GM12878 (cell line): ENCODE measurements around the gene ZIC2. TPM values are rescaled to one million over a fixed set of nuclear protein-coding genes. Genes with fewer than 3 reads are reported as not detected.

Experiments used
- ATAC-seq: fragments of 200-7000 bp; cut with Tn5 transposase; 3 replicates; pipeline ENCODE4 v1.9.1; 2020; ENCODE audit warnings: mild to moderate bottlenecking, moderate library complexity
- BruUV-seq: library from RNA; stranded (reverse); fragments of 400-500 nt; replicated peaks from 2 replicates; lab custom pipeline; 2021; lab: Mats Ljungman, UMichigan
- CTCF ChIA-PET: fragments of 300-600 bp; sonication (Branson Sonifier 250); formaldehyde crosslinking; extraction: SDS; loops from one replicate; lab custom pipeline; 2021; ENCODE audit warnings: inconsistent platforms; lab: Yijun Ruan, JAX
- POLR2A ChIA-PET: fragments of 350-600 bp; formaldehyde crosslinking; extraction: SDS; loops from one replicate; lab custom pipeline; 2021; ENCODE audit warnings: inconsistent platforms; lab: Charles Lee
- RAD21 ChIA-PET: fragments of 300-600 bp; sonication (Branson Sonifier 250); formaldehyde crosslinking; loops from one replicate; lab custom pipeline; 2023; ENCODE audit warnings: antibody characterized with exemption; ENCODE audit not compliant: unreplicated experiment; lab: Charles Lee
- SMC1A ChIA-PET: fragments of 300-600 bp; sonication (Branson Sonifier 250); formaldehyde crosslinking; loops from one replicate; lab custom pipeline; 2023; ENCODE audit not compliant: unreplicated experiment, uncharacterized antibody; lab: Charles Lee
- DNase-seq: peaks from one replicate; pipeline ENCODE4 v3.0.0-alpha.2; 2011; ENCODE audit warnings: low read depth, low spot score
- FAIRE-seq: peaks from 3 replicates; lab custom pipeline; 2011; peaks lifted over from hg19 to GRCh38; lab: Jason Lieb, UNC
- H2AFZ ChIP-seq: 2 replicates; pipeline ENCODE4 v1.6.0; 2011; ENCODE audit warnings: low read depth, low read length, control low read depth; ENCODE audit not compliant: control insufficient read depth
- H3K27ac ChIP-seq: 2 replicates; pipeline ENCODE4 v1.5.1; 2011; ENCODE audit warnings: control low read depth; ENCODE audit not compliant: control insufficient read depth, insufficient read depth
- H3K27me3 ChIP-seq, 2 experiments: replicated peaks in 1 of 2; 2 replicates each; pipeline versions ENCODE4 v1.6.0 to v1.6.1; 2011; ENCODE audit warnings: low read length in 1 of 2; ENCODE audit not compliant: control insufficient read depth in 2 of 2, insufficient read depth in 2 of 2
- H3K36me3 ChIP-seq, 2 experiments: 2 replicates each; pipeline ENCODE4 v1.5.1; 2011; ENCODE audit warnings: low read length in 1 of 2; ENCODE audit not compliant: control insufficient read depth in 2 of 2, insufficient read depth in 2 of 2
- H3K4me1 ChIP-seq: 2 replicates; pipeline ENCODE4 v1.6.1; 2011; ENCODE audit warnings: mild to moderate bottlenecking, low read length, moderate library complexity, mixed read lengths; ENCODE audit not compliant: control insufficient read depth, insufficient read depth
- H3K4me2 ChIP-seq: 2 replicates; pipeline ENCODE4 v1.6.0; 2011; ENCODE audit warnings: control low read depth; ENCODE audit not compliant: control insufficient read depth, insufficient read depth
- H3K4me3 ChIP-seq: fragments of 200-600 bp; sonication (generic); 2 replicates; pipeline ENCODE4 v1.5.1; 2016
- H3K79me2 ChIP-seq: 2 replicates; pipeline ENCODE4 v1.6.0; 2011; ENCODE audit warnings: low read length; ENCODE audit not compliant: control insufficient read depth, insufficient read depth
- H3K9ac ChIP-seq: 2 replicates; pipeline ENCODE4 v1.8.0; 2011; ENCODE audit warnings: low read length, control low read depth, mixed read lengths; ENCODE audit not compliant: control insufficient read depth, insufficient read depth
- H3K9me3 ChIP-seq: replicated peaks from 3 replicates; pipeline ENCODE4 v1.5.1; 2011; ENCODE audit warnings: mild to moderate bottlenecking, low read length; ENCODE audit not compliant: control insufficient read depth, insufficient read depth
- H4K20me1 ChIP-seq: 2 replicates; pipeline ENCODE4 v1.6.0; 2011; ENCODE audit not compliant: control insufficient read depth, insufficient read depth
- BRCA1 ChIP-seq: IDR thresholded peaks from 2 replicates; pipeline ENCODE4 v1.6.1; 2011; ENCODE audit warnings: low read depth, low read length, improper control_type of control experiment
- EZH2 ChIP-seq: IDR thresholded peaks from 2 replicates; pipeline ENCODE4 v1.6.1; 2012; ENCODE audit warnings: low read depth, mild to moderate bottlenecking, control low read depth, inconsistent platforms, low read length, borderline replicate concordance; ENCODE audit not compliant: control insufficient read depth
- KLF5 ChIP-seq: fragments of 450-650 bp; IDR thresholded peaks from 2 replicates; pipeline ENCODE4 v1.6.1; 2014; ENCODE audit warnings: mild to moderate bottlenecking; ENCODE audit not compliant: partially characterized antibody
- MEF2A ChIP-seq: IDR thresholded peaks from 2 replicates; pipeline ENCODE4 v1.6.1; 2011; ENCODE audit warnings: low read depth, mild to moderate bottlenecking, low read length, moderate library complexity; ENCODE audit not compliant: insufficient read depth
- MXI1 ChIP-seq: fragments of 150-350 bp; IDR thresholded peaks from 2 replicates; pipeline ENCODE4 v1.6.1; 2011; ENCODE audit warnings: low read depth, mild to moderate bottlenecking, inconsistent platforms, low read length, improper control_type of control experiment
- SIX5 ChIP-seq: IDR thresholded peaks from 2 replicates; pipeline ENCODE4 v1.6.1; 2011; ENCODE audit warnings: mild to moderate bottlenecking, low read depth, low read length, moderate library complexity; ENCODE audit not compliant: severe bottlenecking
- SP1 ChIP-seq: IDR thresholded peaks from one replicate; pipeline ENCODE4 v1.6.1; 2011; ENCODE audit warnings: low read depth, low read length
- SUZ12 ChIP-seq: fragments of 200-600 bp; sonication (generic); IDR thresholded peaks from one replicate; pipeline ENCODE4 v1.6.1; 2018; ENCODE audit warnings: antibody characterized with exemption, mild to moderate bottlenecking; ENCODE audit not compliant: unreplicated experiment
- TCF7 ChIP-seq: IDR thresholded peaks from 2 replicates; pipeline ENCODE4 v1.6.1; 2014; ENCODE audit warnings: antibody characterized with exemption, borderline replicate concordance
- WGBS: methylation state at CpG from one replicate; pipeline ENCODE4 v1.1.6; 2016; ENCODE audit warnings: low lambda C conversion rate; ENCODE audit not compliant: insufficient replicate concordance, insufficient coverage; ENCODE audit errors: missing lambda C conversion rate; 5-methylcytosine and 5-hydroxymethylcytosine counted together
- in situ Hi-C: fragments of 300-500 bp; cut with MboI; formaldehyde crosslinking; loops from 9 replicates; pipeline ENCODE4 v1.14.3; 2018; ENCODE audit warnings: mixed read lengths
- intact Hi-C: fragments of 100-400 bp; cut with micrococcal nuclease; formaldehyde crosslinking; loops from one replicate; pipeline ENCODE4 v1.14.2; 2022; ENCODE audit not compliant: unreplicated experiment
- polyA plus RNA-seq, 11 experiments: library from polyadenylated mRNA; depleted of rRNA in 4 of 11; unstranded in 6 of 11; stranded (reverse) in 5 of 11; fragments of >200 nt; fragmentation: Nextera tagmentation in 4 of 11; fragmentation: Illumina TruSeq in 1 of 11; extraction: Ambion mirVana in 4 of 11; extraction: Trizol in 1 of 11; gene quantifications; 1 replicate in 1 of 11; 2 replicates in 10 of 11; pipeline versions ENCODE4 v1.2.1 to v1.2.3, GENCODE V29; 2011 to 2016; ENCODE audit warnings: inconsistent platforms in 2 of 11, missing spikeins in 2 of 11, low read depth in 1 of 11
- total RNA-seq, 4 experiments: library from RNA; depleted of rRNA in 3 of 4; stranded (reverse); fragments of >200 nt in 3 of 4; fragmentation: Illumina TruSeq in 1 of 4; extraction: Trizol in 1 of 4; gene quantifications; 2 replicates each; pipeline versions ENCODE4 v1.2.1 to v1.2.3, GENCODE V29; 2013 to 2021

The ZIC2 gene
- total and polyA plus RNA-seq, 10 of the 15 experiments (the other 5 are each of a cell fraction or from before 2014, with no cell fraction given) = 0.05 TPM; not detected in 8

- intact Hi-C loops (no loop called here), in situ Hi-C loops (no loop called here)
- no TSS peak for BruUV-seq
- H3K4me3 ChIP-seq = no peak overlapping the region
- H3K4me2 ChIP-seq = no peak overlapping the region
- POLR2A ChIA-PET = no interaction called here
- WGBS = 69% methylated on average over 32 of the region's 44 CpGs
- H3K9ac ChIP-seq = no peak overlapping the region
- no peak for ATAC-seq
- H3K4me1 ChIP-seq = no peaks in the 10 kb centered on the region
- RAD21 ChIA-PET = no interaction called here
- H3K79me2 ChIP-seq = no peaks in the 10 kb centered on the region
- H3K9me3 ChIP-seq = peaks cover 6% of the 10 kb centered on the region
- CTCF ChIA-PET = no interaction called here
- no peak overlapping the region for H2AFZ ChIP-seq
- H3K27me3 ChIP-seq = peaks cover 5 to 32% of the 10 kb centered on the region in 2 experiments
- TF ChIP-seq SP1 (no peak), EZH2 (0 out of 2 replicates have a peak, but pooled peaks have one; percentile 88), BRCA1 (no peak), KLF5 (no peak), MXI1 (no peak)
- H3K36me3 ChIP-seq = no peaks in the 10 kb centered on the region
- SMC1A ChIA-PET = no interaction called here
- no peaks in the 10 kb centered on the region for H4K20me1 ChIP-seq
- H3K27ac ChIP-seq = no peak overlapping the region
- no peak for DNase-seq
- FAIRE-seq = no peak
Measured at GRCh38 chr13:99984461-99985240, 3.1 kb downstream of the ZIC2 start.

GRCh38 chr13:99985241-99985874, 3.8 kb downstream of the ZIC2 start:
- 71% methylated on average over 17 of the region's 55 CpGs for WGBS
- no peaks in the 10 kb centered on the region for H3K79me2 ChIP-seq
- CTCF ChIA-PET = no interaction called here
- no peak overlapping the region for H3K9ac ChIP-seq
- no peak for DNase-seq
- no peaks in the 10 kb centered on the region for H3K36me3 ChIP-seq
- TF ChIP-seq SUZ12 (peak; percentile 15), SIX5 (no peak), MEF2A (no peak), TCF7 (no peak)
- no peak overlapping the region for H3K4me2 ChIP-seq
- SMC1A ChIA-PET = no interaction called here
- no peak overlapping the region for H2AFZ ChIP-seq
- peaks cover 6% of the 10 kb centered on the region for H3K9me3 ChIP-seq
- H3K4me3 ChIP-seq = no peak overlapping the region
- intact Hi-C loops = no loop called here
- no peak for ATAC-seq
- peaks cover 5 to 39% of the 10 kb centered on the region in 2 experiments for H3K27me3 ChIP-seq
- H3K27ac ChIP-seq = no peak overlapping the region
- no peaks in the 10 kb centered on the region for H4K20me1 ChIP-seq
- POLR2A ChIA-PET = no interaction called here
- BruUV-seq = no TSS peak
- FAIRE-seq = no peak
- in situ Hi-C loops = no loop called here
- RAD21 ChIA-PET = no interaction called here
- H3K4me1 ChIP-seq = no peaks in the 10 kb centered on the region
